ENCODE measurements around the gene CAGE1. TPM values are rescaled to one million over a fixed set of nuclear protein-coding genes. Genes with fewer than 3 reads are reported as not detected.

Gene CAGE1
- total and polyA plus RNA-seq, 10 of the 15 experiments (the other 5 are each of a cell fraction or from before 2014, with no cell fraction given), result 0.03 to 0.42 (median 0.08) TPM; not detected in 3

GRCh38 chr6:7424967-7425807 lies 35.6 kb upstream of the CAGE1 start:
- no peak for FAIRE-seq
- whole genome bisulfite sequencing (ENCODE audit: insufficient coverage, insufficient replicate concordance, low lambda C conversion rate, missing lambda C conversion rate), result 90% methylated on average over 24 of the region's 25 CpGs
- POLR2A ChIA-PET, result interaction anchor here (0.7 kb wide), 1 partner anchor 109 kb away, joined by 3 read pairs; no protein-coding TSS in a partner anchor

More at GRCh38 chr6:7424967-7425807, 35.6 kb upstream of the CAGE1 start:
- Histone ChIP-seq H3K27me3 (replicated peaks in 1 of 2; ENCODE audit: control insufficient read depth in 2 of 2, insufficient read depth in 2 of 2, low read length in 1 of 2) (no peaks in the 10 kb centered on the region), H3K9ac (ENCODE audit: control insufficient read depth, insufficient read depth, low read length) (no peak overlapping the region), H2AFZ (ENCODE audit: control insufficient read depth, low read depth, low read length) (no peak overlapping the region), H3K4me1 (ENCODE audit: control insufficient read depth, insufficient read depth, low read length) (no peaks in the 10 kb centered on the region), H3K4me3 (no peak overlapping the region), H3K79me2 (ENCODE audit: control insufficient read depth, insufficient read depth, low read length) (no peaks in the 10 kb centered on the region), H3K36me3 (ENCODE audit: control insufficient read depth in 2 of 2, insufficient read depth in 2 of 2, low read length in 1 of 2) (no peaks in the 10 kb centered on the region; a peak in 1 of 4 replicates), H3K4me2 (ENCODE audit: control insufficient read depth, insufficient read depth) (no peak overlapping the region), H3K27ac (ENCODE audit: control insufficient read depth, insufficient read depth) (no peak overlapping the region), H4K20me1 (ENCODE audit: control insufficient read depth, insufficient read depth) (no peaks in the 10 kb centered on the region), H3K9me3 (replicated peaks; ENCODE audit: control insufficient read depth, insufficient read depth, low read length) (no peaks in the 10 kb centered on the region)
- intact Hi-C loops (cut with micrococcal nuclease; ENCODE audit: unreplicated experiment) (loop anchor here (10.0 kb wide), 1 partner anchor 190 kb away; no protein-coding TSS in a partner anchor), in situ Hi-C loops (cut with MboI) (no loop called here)
- ATAC-seq (peak; percentile 38; the same call in 2 of the 3 replicates), DNase-seq (ENCODE audit: low read depth, low spot score) (no peak)
- CTCF ChIA-PET, result interaction anchor here (0.6 kb wide), 1 partner anchor 659 kb away, joined by 3 read pairs; no protein-coding TSS in a partner anchor
- SMC1A ChIA-PET (ENCODE audit: uncharacterized antibody, unreplicated experiment), result no interaction called here
- TF ChIP-seq CBX5 (IDR thresholded peaks at IDR 0.05; ENCODE audit: low read depth), result no peak
- TF ChIP-seq, protein P1, sequence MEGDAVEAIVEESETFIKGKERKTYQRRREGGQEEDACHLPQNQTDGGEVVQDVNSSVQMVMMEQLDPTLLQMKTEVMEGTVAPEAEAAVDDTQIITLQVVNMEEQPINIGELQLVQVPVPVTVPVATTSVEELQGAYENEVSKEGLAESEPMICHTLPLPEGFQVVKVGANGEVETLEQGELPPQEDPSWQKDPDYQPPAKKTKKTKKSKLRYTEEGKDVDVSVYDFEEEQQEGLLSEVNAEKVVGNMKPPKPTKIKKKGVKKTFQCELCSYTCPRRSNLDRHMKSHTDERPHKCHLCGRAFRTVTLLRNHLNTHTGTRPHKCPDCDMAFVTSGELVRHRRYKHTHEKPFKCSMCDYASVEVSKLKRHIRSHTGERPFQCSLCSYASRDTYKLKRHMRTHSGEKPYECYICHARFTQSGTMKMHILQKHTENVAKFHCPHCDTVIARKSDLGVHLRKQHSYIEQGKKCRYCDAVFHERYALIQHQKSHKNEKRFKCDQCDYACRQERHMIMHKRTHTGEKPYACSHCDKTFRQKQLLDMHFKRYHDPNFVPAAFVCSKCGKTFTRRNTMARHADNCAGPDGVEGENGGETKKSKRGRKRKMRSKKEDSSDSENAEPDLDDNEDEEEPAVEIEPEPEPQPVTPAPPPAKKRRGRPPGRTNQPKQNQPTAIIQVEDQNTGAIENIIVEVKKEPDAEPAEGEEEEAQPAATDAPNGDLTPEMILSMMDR (IDR thresholded peaks at IDR 0.05 in 2 of 3, conservative IDR thresholded peaks at IDR 0.05 in 1 of 3; ENCODE audit: control insufficient read depth in 2 of 3, extremely low read depth in 1 of 3, insufficient read depth in 1 of 3, low read depth in 3 of 3, low read length in 3 of 3), result peak; percentile 14 to 29 (median 24); a peak in 1 of 6 replicates
- peak; percentile 28 for TF ChIP-seq RAD21 (IDR thresholded peaks at IDR 0.05; ENCODE audit: insufficient read depth, low read depth, low read length)
- BruUV-seq (replicated peaks), result no TSS peak
- RAD21 ChIA-PET (ENCODE audit: unreplicated experiment), result interaction anchor here (0.6 kb wide), 1 partner anchor 190 kb away, joined by 3 read pairs; no protein-coding TSS in a partner anchor

All from GM12878 (cell line).